Activated naive CD4-positive, alpha-beta T cell treated with anti-CD3 and anti-CD28 coated beads for 36 hours (primary cell): Measurements from ENCODE around the gene REXO4. TPM values are rescaled to one million over a fixed set of nuclear protein-coding genes. Genes with fewer than 3 reads are reported as not detected.

Experiments
- CTCF ChIA-PET: fragments of 350-600 bp; sonication (Branson Sonifier 250); formaldehyde crosslinking; loops from one replicate; lab custom pipeline; 2021; ENCODE audit warnings: antibody characterized with exemption; lab: Charles Lee
- DNase-seq: peaks from one replicate; pipeline ENCODE4 v3.0.0-alpha.2; 2020
- H3K27ac Mint-ChIP-seq: one replicate; pipeline ENCODE4 v1.8.0; 2021; ENCODE audit warnings: mild to moderate bottlenecking, mixed read lengths
- H3K27me3 Mint-ChIP-seq: one replicate; pipeline ENCODE4 v1.8.0; 2021; ENCODE audit warnings: low read depth, mixed read lengths
- H3K36me3 Mint-ChIP-seq: one replicate; pipeline ENCODE4 v1.8.0; 2021; ENCODE audit warnings: low read depth, mixed read lengths
- H3K4me1 Mint-ChIP-seq: one replicate; pipeline ENCODE4 v1.8.0; 2021; ENCODE audit warnings: low read depth, mixed read lengths
- H3K4me3 Mint-ChIP-seq: one replicate; pipeline ENCODE4 v1.8.0; 2021; ENCODE audit warnings: mild to moderate bottlenecking, moderate library complexity, mixed read lengths
- H3K9me3 Mint-ChIP-seq: one replicate; pipeline ENCODE4 v1.8.0; 2021; ENCODE audit warnings: mixed read lengths
- intact Hi-C: fragments of 100-400 bp; cut with micrococcal nuclease; formaldehyde crosslinking; loops from one replicate; pipeline ENCODE4 v1.15.1; 2023
- total RNA-seq, 2 experiments: library from RNA; stranded (reverse); gene quantifications; one replicate each; pipeline ENCODE4 v1.2.3, GENCODE V29; 2021

Gene REXO4
- total RNA-seq, 2 experiments from 2014 or later = 22.5 to 27.0 TPM

- no peak overlapping the region for H3K4me3 Mint-ChIP-seq
- H3K9me3 Mint-ChIP-seq = no peaks in the 10 kb centered on the region
- DNase-seq = no peak
- peaks cover 10% of the 10 kb centered on the region for H3K4me1 Mint-ChIP-seq
- intact Hi-C loops = loop anchor here (1.0 to 2.0 kb wide), 3 partner anchors 57 to 167 kb away; partner anchors contain the start of genes MED22 and RPL7A
- peaks cover 24% of the 10 kb centered on the region for H3K36me3 Mint-ChIP-seq
- CTCF ChIA-PET = interaction anchor here (0.6 to 1.4 kb wide), 5 partner anchors 11 to 83 kb away, joined by 3 to 4 read pairs (median 3); no protein-coding TSS in a partner anchor
- H3K27ac Mint-ChIP-seq = peak overlapping the region; percentile 30
- H3K27me3 Mint-ChIP-seq = no peaks in the 10 kb centered on the region
Observed at GRCh38 chr9:133405508-133406438, 12.0 kb downstream of the REXO4 start.

GRCh38 chr9:133404454-133405002 lies 13.3 kb downstream of the REXO4 start:
- CTCF ChIA-PET = interaction anchor here (0.6 to 1.7 kb wide), 6 partner anchors 8 to 563 kb away, joined by 3 to 5 read pairs (median 3); no protein-coding TSS in a partner anchor
- H3K27me3 Mint-ChIP-seq = no peaks in the 10 kb centered on the region
- DNase-seq = no peak
- peaks cover 15% of the 10 kb centered on the region for H3K36me3 Mint-ChIP-seq
- no peak overlapping the region for H3K4me3 Mint-ChIP-seq
- H3K27ac Mint-ChIP-seq = no peak overlapping the region
- intact Hi-C loops = loop anchor here (1.0 to 2.0 kb wide), 3 partner anchors 56 to 219 kb away; partner anchors contain the start of genes MED22 and RPL7A
- H3K4me1 Mint-ChIP-seq = peaks cover 10% of the 10 kb centered on the region
- no peaks in the 10 kb centered on the region for H3K9me3 Mint-ChIP-seq

GRCh38 chr9:133403766-133404453 lies 13.9 kb downstream of the REXO4 start:
- no peak overlapping the region for H3K4me3 Mint-ChIP-seq
- H3K27me3 Mint-ChIP-seq = no peaks in the 10 kb centered on the region
- no peaks in the 10 kb centered on the region for H3K9me3 Mint-ChIP-seq
- H3K36me3 Mint-ChIP-seq = peaks cover 14% of the 10 kb centered on the region
- H3K4me1 Mint-ChIP-seq = peaks cover 10% of the 10 kb centered on the region
- CTCF ChIA-PET = interaction anchor here (0.6 to 1.7 kb wide), 5 partner anchors 8 to 218 kb away, joined by 3 to 5 read pairs (median 3); no protein-coding TSS in a partner anchor
- intact Hi-C loops = loop anchor here (1.0 to 2.0 kb wide), 3 partner anchors 55 to 219 kb away; partner anchors contain the start of genes MED22 and RPL7A
- peak overlapping the region; percentile 21 for H3K27ac Mint-ChIP-seq
- DNase-seq = peak; percentile 75

- DNase-seq = no peak
- Mint-ChIP-seq H3K36me3 (peaks cover 11% of the 10 kb centered on the region), H3K27ac (no peak overlapping the region), H3K9me3 (no peaks in the 10 kb centered on the region), H3K27me3 (no peaks in the 10 kb centered on the region), H3K4me3 (no peak overlapping the region), H3K4me1 (peaks cover 10% of the 10 kb centered on the region)
- intact Hi-C loops = no loop called here
- CTCF ChIA-PET = interaction anchor here (0.6 kb wide), 1 partner anchor 217 kb away, joined by 3 read pairs; no protein-coding TSS in a partner anchor
Observed at GRCh38 chr9:133402689-133403088, 15.1 kb downstream of the REXO4 start.

- H3K27ac Mint-ChIP-seq = no peak overlapping the region
- intact Hi-C loops = no loop called here
- no peaks in the 10 kb centered on the region for H3K9me3 Mint-ChIP-seq
- CTCF ChIA-PET = interaction anchor here (1.8 kb wide), 1 partner anchor 14 kb away, joined by 6 read pairs; no protein-coding TSS in a partner anchor
- H3K4me3 Mint-ChIP-seq = no peak overlapping the region
- H3K27me3 Mint-ChIP-seq = no peaks in the 10 kb centered on the region
- H3K36me3 Mint-ChIP-seq = peaks cover 3% of the 10 kb centered on the region
- DNase-seq = no peak
- peaks cover 4% of the 10 kb centered on the region for H3K4me1 Mint-ChIP-seq
Observed at GRCh38 chr9:133401588-133401987, 16.2 kb downstream of the REXO4 start.

GRCh38 chr9:133400292-133400691 lies 17.5 kb downstream of the REXO4 start:
- CTCF ChIA-PET = interaction anchor here (0.9 to 1.8 kb wide), 3 partner anchors 15 to 54 kb away, joined by 3 to 6 read pairs (median 3); no protein-coding TSS in a partner anchor
- H3K27me3 Mint-ChIP-seq = no peaks in the 10 kb centered on the region
- peaks cover 1% of the 10 kb centered on the region for H3K36me3 Mint-ChIP-seq
- no peak overlapping the region for H3K27ac Mint-ChIP-seq
- H3K9me3 Mint-ChIP-seq = no peaks in the 10 kb centered on the region
- peaks cover 4% of the 10 kb centered on the region for H3K4me1 Mint-ChIP-seq
- intact Hi-C loops = no loop called here
- H3K4me3 Mint-ChIP-seq = no peak overlapping the region
- no peak for DNase-seq

GRCh38 chr9:133397895-133398294 lies 19.9 kb downstream of the REXO4 start:
- no peak for DNase-seq
- intact Hi-C loops = no loop called here
- no peaks in the 10 kb centered on the region for H3K36me3 Mint-ChIP-seq
- CTCF ChIA-PET = no interaction called here
- no peak overlapping the region for H3K4me3 Mint-ChIP-seq
- H3K4me1 Mint-ChIP-seq = no peaks in the 10 kb centered on the region
- no peaks in the 10 kb centered on the region for H3K27me3 Mint-ChIP-seq
- H3K27ac Mint-ChIP-seq = no peak overlapping the region
- no peaks in the 10 kb centered on the region for H3K9me3 Mint-ChIP-seq

GRCh38 chr9:133397370-133397769 lies 20.4 kb downstream of the REXO4 start:
- H3K27me3 Mint-ChIP-seq = no peaks in the 10 kb centered on the region
- intact Hi-C loops = no loop called here
- DNase-seq = no peak
- H3K36me3 Mint-ChIP-seq = no peaks in the 10 kb centered on the region
- CTCF ChIA-PET = interaction anchor here (0.6 kb wide), 1 partner anchor 83 kb away, joined by 3 read pairs; no protein-coding TSS in a partner anchor
- H3K9me3 Mint-ChIP-seq = no peaks in the 10 kb centered on the region
- H3K4me1 Mint-ChIP-seq = no peaks in the 10 kb centered on the region
- H3K4me3 Mint-ChIP-seq = no peak overlapping the region
- no peak overlapping the region for H3K27ac Mint-ChIP-seq

GRCh38 chr9:133396952-133397351 lies 20.9 kb downstream of the REXO4 start:
- H3K4me3 Mint-ChIP-seq = no peak overlapping the region
- no peaks in the 10 kb centered on the region for H3K36me3 Mint-ChIP-seq
- no peaks in the 10 kb centered on the region for H3K27me3 Mint-ChIP-seq
- no peak overlapping the region for H3K27ac Mint-ChIP-seq
- intact Hi-C loops = no loop called here
- H3K9me3 Mint-ChIP-seq = no peaks in the 10 kb centered on the region
- CTCF ChIA-PET = interaction anchor here (0.6 to 1.2 kb wide), 2 partner anchors 82 to 239 kb away, joined by 3 to 7 read pairs; no protein-coding TSS in a partner anchor
- no peaks in the 10 kb centered on the region for H3K4me1 Mint-ChIP-seq
- DNase-seq = no peak

- Mint-ChIP-seq H3K36me3 (no peaks in the 10 kb centered on the region), H3K9me3 (no peaks in the 10 kb centered on the region), H3K27me3 (no peaks in the 10 kb centered on the region), H3K4me1 (no peaks in the 10 kb centered on the region), H3K4me3 (no peak overlapping the region), H3K27ac (no peak overlapping the region)
- DNase-seq = no peak
- intact Hi-C loops = no loop called here
- CTCF ChIA-PET = interaction anchor here (0.6 to 1.0 kb wide), 4 partner anchors 14 to 1802 kb away, joined by 3 to 4 read pairs (median 3); no protein-coding TSS in a partner anchor
Observed at GRCh38 chr9:133394687-133395271, 23.0 kb downstream of the REXO4 start.

GRCh38 chr9:133393399-133393798 lies 24.4 kb downstream of the REXO4 start:
- Mint-ChIP-seq H3K4me3 (no peak overlapping the region), H3K36me3 (no peaks in the 10 kb centered on the region), H3K27ac (no peak overlapping the region), H3K9me3 (no peaks in the 10 kb centered on the region), H3K27me3 (no peaks in the 10 kb centered on the region), H3K4me1 (no peaks in the 10 kb centered on the region)
- CTCF ChIA-PET = no interaction called here
- intact Hi-C loops = no loop called here
- no peak for DNase-seq
